NCI-H1092 (cell line): Measurements from ENCODE around the gene GRID2IP.

Experiments
- DNase-seq: peaks from one replicate; lab custom pipeline; 2025; lab: John Stamatoyannopoulos, UW

Gene GRID2IP

GRCh38 chr7:6562106-6562505, 10.8 kb upstream of the GRID2IP start:
- DNase-seq: no peak

- DNase-seq: no peak
These were observed 8.6 kb upstream of the GRID2IP start for GRCh38 chr7:6559896-6560295.

GRCh38 chr7:6558837-6559236, 7.6 kb upstream of the GRID2IP start:
- peak; percentile 63 for DNase-seq

- no peak for DNase-seq
These were observed 4.9 kb upstream of the GRID2IP start for GRCh38 chr7:6556196-6556595.

GRCh38 chr7:6554848-6555247, 3.6 kb upstream of the GRID2IP start:
- DNase-seq: no peak

- no peak for DNase-seq
These were observed 2.3 kb upstream of the GRID2IP start for GRCh38 chr7:6553448-6554044.

GRCh38 chr7:6547400-6547799, 3.9 kb downstream of the GRID2IP start:
- DNase-seq: no peak

GRCh38 chr7:6546498-6547251, 4.6 kb downstream of the GRID2IP start:
- DNase-seq: no peak

GRCh38 chr7:6545398-6546126, 5.7 kb downstream of the GRID2IP start:
- DNase-seq: no peak

- no peak for DNase-seq
These were observed 8.9 kb downstream of the GRID2IP start for GRCh38 chr7:6542368-6542767.

- DNase-seq: peak; percentile 55
These were observed 14.7 kb downstream of the GRID2IP start for GRCh38 chr7:6536262-6537260.

- DNase-seq: no peak
These were observed 17.3 kb downstream of the GRID2IP start for GRCh38 chr7:6533893-6534495.

GRCh38 chr7:6532516-6532915, 18.7 kb downstream of the GRID2IP start:
- DNase-seq: no peak

- DNase-seq: no peak
These were observed 19.6 kb downstream of the GRID2IP start for GRCh38 chr7:6531492-6532279.

GRCh38 chr7:6530626-6531491, 20.4 kb downstream of the GRID2IP start:
- DNase-seq: no peak

- no peak for DNase-seq
These were observed 21.6 kb downstream of the GRID2IP start for GRCh38 chr7:6529643-6530042.

GRCh38 chr7:6528401-6529130, 22.7 kb downstream of the GRID2IP start:
- DNase-seq: no peak

GRCh38 chr7:6526997-6527378, 24.3 kb downstream of the GRID2IP start:
- no peak for DNase-seq
